ENCODE results near the gene SYT7.

DNA sequence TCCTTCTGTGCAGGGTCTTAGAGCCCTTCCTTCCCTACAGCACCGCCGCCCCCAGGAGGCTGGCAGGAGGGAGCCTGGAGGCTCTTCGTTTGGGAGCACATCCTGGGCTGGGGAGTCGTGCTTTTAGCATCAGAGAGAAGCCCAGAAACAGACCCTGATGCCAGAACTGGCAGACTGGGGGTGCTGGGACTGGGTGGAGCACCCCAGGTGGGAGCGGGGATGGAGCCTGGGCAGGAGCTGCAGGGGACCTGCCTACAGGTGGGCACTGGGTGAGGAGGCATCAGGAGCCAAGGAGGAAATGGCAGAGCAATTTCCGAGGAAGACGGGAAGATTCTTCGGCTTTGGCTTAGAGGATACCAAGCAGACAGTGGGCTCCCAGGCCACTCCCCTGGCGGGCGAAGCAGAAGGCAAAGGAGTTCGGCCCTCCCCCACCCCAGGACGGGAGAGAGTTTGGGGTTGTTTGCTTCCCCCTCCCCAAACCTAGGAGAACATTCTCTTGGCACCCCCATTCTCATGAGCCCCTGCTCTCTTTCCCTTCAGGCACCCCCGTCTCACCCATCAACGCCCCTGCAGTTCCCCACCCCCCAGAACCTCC lies 1.1 kb downstream of the SYT7 start:
- TF ChIP-seq POLR2AphosphoS5 (IDR thresholded peaks at IDR 0.05; ENCODE audit: borderline replicate concordance, low read depth, low read length): no peak
- no peak for TF ChIP-seq EZH2 (IDR thresholded peaks at IDR 0.05)
- TF ChIP-seq FOXP2 (optimal IDR thresholded peaks at IDR 0.05; ENCODE audit: control extremely low read depth, extremely low read length, insufficient read depth): no peak
